Measurements from ENCODE around the gene PAQR4. TPM values are rescaled to one million over a fixed set of nuclear protein-coding genes. Genes with fewer than 3 reads are reported as not detected.

PAQR4 gene
- total RNA-seq, 1 donor from 2014 or later = 11.8 TPM

- Mint-ChIP-seq H3K9me3 (ENCODE audit: unreplicated experiment) (no peaks in the 10 kb centered on the region), H3K36me3 (ENCODE audit: low read depth, unreplicated experiment) (peaks cover 12% of the 10 kb centered on the region), H3K4me1 (ENCODE audit: unreplicated experiment) (peaks cover 3% of the 10 kb centered on the region), H3K27ac (ENCODE audit: unreplicated experiment) (no peak overlapping the region), H3K4me3 (ENCODE audit: unreplicated experiment) (no peak overlapping the region), H3K27me3 (ENCODE audit: unreplicated experiment) (peaks cover 11% of the 10 kb centered on the region)
- no peak for TF ChIP-seq CTCF (IDR thresholded peaks at IDR 0.05; ENCODE audit: unreplicated experiment)
- DNase-seq (ENCODE audit: low spot score) = no peak
Observed at GRCh38 chr16:2950353-2950724, 18.8 kb upstream of the PAQR4 start.

- H3K27ac Mint-ChIP-seq (ENCODE audit: unreplicated experiment) = no peak overlapping the region
- no peaks in the 10 kb centered on the region for H3K9me3 Mint-ChIP-seq (ENCODE audit: unreplicated experiment)
- peaks cover 11% of the 10 kb centered on the region for H3K27me3 Mint-ChIP-seq (ENCODE audit: unreplicated experiment)
- no peak for DNase-seq (ENCODE audit: low spot score)
- H3K36me3 Mint-ChIP-seq (ENCODE audit: low read depth, unreplicated experiment) = peaks cover 12% of the 10 kb centered on the region
- no peak overlapping the region for H3K4me3 Mint-ChIP-seq (ENCODE audit: unreplicated experiment)
- H3K4me1 Mint-ChIP-seq (ENCODE audit: unreplicated experiment) = peaks cover 3% of the 10 kb centered on the region
- no peak for TF ChIP-seq CTCF (IDR thresholded peaks at IDR 0.05; ENCODE audit: unreplicated experiment)
Observed at GRCh38 chr16:2950773-2951172, 18.4 kb upstream of the PAQR4 start.

- H3K4me3 Mint-ChIP-seq (ENCODE audit: unreplicated experiment) = no peak overlapping the region
- peaks cover 8% of the 10 kb centered on the region for H3K4me1 Mint-ChIP-seq (ENCODE audit: unreplicated experiment)
- peaks cover 11% of the 10 kb centered on the region for H3K27me3 Mint-ChIP-seq (ENCODE audit: unreplicated experiment)
- no peak for TF ChIP-seq CTCF (IDR thresholded peaks at IDR 0.05; ENCODE audit: unreplicated experiment)
- H3K36me3 Mint-ChIP-seq (ENCODE audit: low read depth, unreplicated experiment) = peaks cover 4% of the 10 kb centered on the region
- DNase-seq (ENCODE audit: low spot score) = no peak
- no peaks in the 10 kb centered on the region for H3K9me3 Mint-ChIP-seq (ENCODE audit: unreplicated experiment)
- no peak overlapping the region for H3K27ac Mint-ChIP-seq (ENCODE audit: unreplicated experiment)
Observed at GRCh38 chr16:2952679-2953078, 16.5 kb upstream of the PAQR4 start.

GRCh38 chr16:2953706-2954627 lies 15.2 kb upstream of the PAQR4 start:
- no peak overlapping the region for H3K4me3 Mint-ChIP-seq (ENCODE audit: unreplicated experiment)
- H3K27ac Mint-ChIP-seq (ENCODE audit: unreplicated experiment) = no peak overlapping the region
- H3K4me1 Mint-ChIP-seq (ENCODE audit: unreplicated experiment) = peaks cover 8% of the 10 kb centered on the region
- TF ChIP-seq CTCF (IDR thresholded peaks at IDR 0.05; ENCODE audit: unreplicated experiment) = no peak
- H3K36me3 Mint-ChIP-seq (ENCODE audit: low read depth, unreplicated experiment) = no peaks in the 10 kb centered on the region
- peaks cover 9% of the 10 kb centered on the region for H3K27me3 Mint-ChIP-seq (ENCODE audit: unreplicated experiment)
- no peaks in the 10 kb centered on the region for H3K9me3 Mint-ChIP-seq (ENCODE audit: unreplicated experiment)
- DNase-seq (ENCODE audit: low spot score) = no peak

- peaks cover 8% of the 10 kb centered on the region for H3K4me1 Mint-ChIP-seq (ENCODE audit: unreplicated experiment)
- no peaks in the 10 kb centered on the region for H3K9me3 Mint-ChIP-seq (ENCODE audit: unreplicated experiment)
- peaks cover 7% of the 10 kb centered on the region for H3K27me3 Mint-ChIP-seq (ENCODE audit: unreplicated experiment)
- H3K36me3 Mint-ChIP-seq (ENCODE audit: low read depth, unreplicated experiment) = no peaks in the 10 kb centered on the region
- no peak overlapping the region for H3K27ac Mint-ChIP-seq (ENCODE audit: unreplicated experiment)
- no peak overlapping the region for H3K4me3 Mint-ChIP-seq (ENCODE audit: unreplicated experiment)
- no peak for TF ChIP-seq CTCF (IDR thresholded peaks at IDR 0.05; ENCODE audit: unreplicated experiment)
- DNase-seq (ENCODE audit: low spot score) = no peak
Observed at GRCh38 chr16:2954656-2955381, 14.3 kb upstream of the PAQR4 start.
